Chondrocyte (in vitro differentiated cells): ENCODE data around the gene ACCSL. TPM values are rescaled to one million over a fixed set of nuclear protein-coding genes. Genes with fewer than 3 reads are reported as not detected.

Experiments
- DNase-seq: peaks from one replicate; pipeline ENCODE4 v3.0.0; 2021; ENCODE audit warnings: mixed read lengths, low spot score
- H3K27ac Mint-ChIP-seq: one replicate; pipeline ENCODE4 v1.8.0; 2021; ENCODE audit warnings: mild to moderate bottlenecking, moderate library complexity, mixed read lengths; ENCODE audit not compliant: unreplicated experiment
- H3K27me3 Mint-ChIP-seq: 2 replicates; pipeline ENCODE4 v1.8.0; 2021; ENCODE audit warnings: low read depth, mixed read lengths
- H3K36me3 Mint-ChIP-seq: 2 replicates; pipeline ENCODE4 v1.8.0; 2021; ENCODE audit warnings: low read depth, mixed read lengths
- H3K4me1 Mint-ChIP-seq: 2 replicates; pipeline ENCODE4 v1.8.0; 2021; ENCODE audit warnings: low read depth, mild to moderate bottlenecking, mixed read lengths
- H3K4me3 Mint-ChIP-seq: one replicate; pipeline ENCODE4 v1.8.0; 2021; ENCODE audit warnings: mild to moderate bottlenecking, moderate library complexity, mixed read lengths; ENCODE audit not compliant: unreplicated experiment
- H3K9me3 Mint-ChIP-seq: 2 replicates; pipeline ENCODE4 v1.8.0; 2021; ENCODE audit warnings: low read depth, mixed read lengths
- CTCF ChIP-seq: fragments of 200-600 bp; sonication (generic); IDR thresholded peaks from 2 replicates; pipeline ENCODE4 v1.5.0; 2021; ENCODE audit warnings: antibody characterized with exemption, mild to moderate bottlenecking, moderate library complexity
- total RNA-seq: library from RNA; stranded (reverse); gene quantifications from 3 replicates; pipeline ENCODE4 v1.2.1, GENCODE V29; 2021

ACCSL gene
- total RNA-seq, 1 donor from 2014 or later = not detected

- H3K4me1 Mint-ChIP-seq = peaks cover 41% of the 10 kb centered on the region
- peaks cover 5% of the 10 kb centered on the region for H3K36me3 Mint-ChIP-seq
- no peak overlapping the region for H3K27ac Mint-ChIP-seq
- H3K4me3 Mint-ChIP-seq = no peak overlapping the region
- no peak for TF ChIP-seq CTCF
- peaks cover 24% of the 10 kb centered on the region for H3K9me3 Mint-ChIP-seq
- H3K27me3 Mint-ChIP-seq = peaks cover 13% of the 10 kb centered on the region
- DNase-seq = no peak
Observed at GRCh38 chr11:44018127-44018521, 29.7 kb upstream of the ACCSL start.

DNA sequence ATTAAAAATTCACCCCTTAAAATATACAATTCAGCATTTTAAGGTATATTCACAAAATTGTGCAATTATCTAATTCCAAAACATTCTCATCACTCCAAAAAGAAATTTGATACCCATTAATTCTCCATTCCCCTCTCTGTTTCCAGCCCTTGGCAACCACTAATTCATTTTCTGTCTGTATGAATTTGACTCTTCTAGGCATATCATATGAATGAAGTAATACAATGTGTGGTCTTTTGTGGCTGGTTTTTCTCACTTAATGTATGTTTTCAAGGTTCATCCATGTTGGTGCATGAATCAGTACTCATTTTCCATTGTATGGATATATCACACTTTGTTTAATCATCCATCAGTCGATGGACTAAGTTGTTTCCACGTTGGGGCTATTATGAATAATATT, 29.0 kb upstream of the ACCSL start:
- Mint-ChIP-seq H3K4me1 (peaks cover 41% of the 10 kb centered on the region), H3K9me3 (peaks cover 27% of the 10 kb centered on the region), H3K27ac (no peak overlapping the region), H3K27me3 (peaks cover 13% of the 10 kb centered on the region), H3K4me3 (no peak overlapping the region), H3K36me3 (peaks cover 5% of the 10 kb centered on the region)
- no peak for TF ChIP-seq CTCF
- DNase-seq = no peak

DNA sequence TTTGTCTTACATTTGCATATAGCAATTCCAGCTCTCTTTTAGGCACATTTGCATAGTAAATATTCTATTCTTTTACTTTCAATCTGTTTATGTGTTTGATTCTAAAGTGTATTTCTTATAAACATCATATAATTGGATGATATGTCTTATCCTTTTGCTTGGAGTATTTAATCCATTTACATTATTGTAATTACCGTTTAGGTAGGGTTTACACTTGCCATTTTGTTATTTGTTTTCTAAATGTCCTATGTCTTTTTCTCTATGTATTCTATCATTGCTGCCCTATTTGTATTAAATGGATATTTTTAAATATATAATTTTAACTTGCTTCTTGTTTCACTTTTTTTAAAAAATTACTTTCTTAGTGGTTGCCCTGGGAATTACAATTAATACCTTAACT, 22.8 kb upstream of the ACCSL start:
- Mint-ChIP-seq H3K9me3 (peaks cover 32% of the 10 kb centered on the region), H3K36me3 (peaks cover 8% of the 10 kb centered on the region), H3K4me1 (peaks cover 6% of the 10 kb centered on the region), H3K4me3 (no peak overlapping the region), H3K27me3 (peaks cover 21% of the 10 kb centered on the region), H3K27ac (no peak overlapping the region)
- DNase-seq = no peak
- no peak for TF ChIP-seq CTCF

DNA sequence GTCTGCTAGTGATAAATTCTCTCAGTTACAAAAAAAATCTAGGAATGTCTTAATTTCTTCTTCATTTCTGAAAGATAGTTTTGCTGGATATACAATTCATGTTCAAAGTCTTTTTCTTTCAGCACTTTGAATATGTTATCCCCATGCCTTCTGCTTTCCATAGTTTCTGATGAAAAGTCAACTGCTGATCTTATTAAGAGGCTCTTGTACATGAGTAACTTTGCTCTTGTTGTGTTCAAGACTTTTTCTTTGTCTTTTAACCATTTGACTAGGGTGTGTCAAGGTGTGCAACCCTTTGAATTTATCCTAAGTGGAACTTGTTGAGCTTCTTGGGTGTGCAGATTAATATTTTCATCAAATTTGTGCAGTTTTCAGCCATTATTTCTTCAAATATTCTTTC, 22.1 kb upstream of the ACCSL start:
- TF ChIP-seq CTCF = no peak
- H3K9me3 Mint-ChIP-seq = peaks cover 32% of the 10 kb centered on the region
- DNase-seq = no peak
- H3K36me3 Mint-ChIP-seq = peaks cover 8% of the 10 kb centered on the region
- H3K4me3 Mint-ChIP-seq = no peak overlapping the region
- H3K27ac Mint-ChIP-seq = no peak overlapping the region
- peaks cover 14% of the 10 kb centered on the region for H3K4me1 Mint-ChIP-seq
- H3K27me3 Mint-ChIP-seq = peaks cover 21% of the 10 kb centered on the region

- Mint-ChIP-seq H3K36me3 (peaks cover 3% of the 10 kb centered on the region), H3K4me1 (peaks cover 39% of the 10 kb centered on the region), H3K9me3 (peaks cover 10% of the 10 kb centered on the region), H3K27ac (no peak overlapping the region), H3K27me3 (peaks cover 10% of the 10 kb centered on the region), H3K4me3 (no peak overlapping the region)
- TF ChIP-seq CTCF = no peak
- DNase-seq = no peak
Observed at GRCh38 chr11:44028401-44028800, 19.4 kb upstream of the ACCSL start.
